GM23338 (cell line): ENCODE measurements around the gene MAD1L1. TPM values are rescaled to one million over a fixed set of nuclear protein-coding genes. Genes with fewer than 3 reads are reported as not detected.

Source experiments
- ATAC-seq: fragments of 200-7000 bp; cut with Tn5 transposase; 3 replicates; pipeline ENCODE4 v1.9.1; 2020
- DNase-seq: peaks from one replicate; pipeline ENCODE4 v3.0.0-alpha.2; 2015; ENCODE audit warnings: low spot score
- H2AFZ ChIP-seq: fragments of 200-600 bp; sonication (generic); 2 replicates; pipeline ENCODE4 v1.8.0; 2016; ENCODE audit warnings: antibody characterized with exemption, mild to moderate bottlenecking, moderate library complexity
- H3F3A ChIP-seq: fragments of 200-600 bp; sonication (generic); replicated peaks from 2 replicates; pipeline ENCODE4 v1.8.0; 2017; ENCODE audit warnings: antibody characterized with exemption, mixed run types, low read depth
- H3K27ac ChIP-seq: fragments of 200-600 bp; sonication (generic); 2 replicates; pipeline ENCODE4 v1.6.1; 2016; ENCODE audit warnings: low read depth
- H3K27me3 ChIP-seq: fragments of 200-600 bp; sonication (generic); 2 replicates; pipeline ENCODE4 v1.8.0; 2016; ENCODE audit warnings: mild to moderate bottlenecking, mixed run types, moderate library complexity; ENCODE audit not compliant: insufficient read depth
- H3K36me3 ChIP-seq: fragments of 200-600 bp; sonication (generic); 2 replicates; pipeline ENCODE4 v1.8.0; 2016; ENCODE audit warnings: mild to moderate bottlenecking; ENCODE audit not compliant: insufficient read depth
- H3K4me1 ChIP-seq: fragments of 200-600 bp; sonication (generic); 2 replicates; pipeline ENCODE4 v1.8.0; 2016; ENCODE audit warnings: mild to moderate bottlenecking, moderate library complexity; ENCODE audit not compliant: insufficient read depth
- H3K4me2 ChIP-seq: fragments of 200-600 bp; sonication (generic); 2 replicates; pipeline ENCODE4 v1.7.1; 2017; ENCODE audit warnings: mixed run types
- H3K4me3 ChIP-seq: fragments of 200-600 bp; sonication (generic); 2 replicates; pipeline ENCODE4 v1.6.1; 2016; ENCODE audit warnings: mixed run types
- H3K79me2 ChIP-seq: fragments of 200-600 bp; sonication (generic); replicated peaks from 2 replicates; pipeline ENCODE4 v1.8.0; 2017; ENCODE audit warnings: mild to moderate bottlenecking; ENCODE audit not compliant: insufficient read depth
- H3K9me2 ChIP-seq: fragments of 200-600 bp; sonication (generic); 2 replicates; pipeline ENCODE4 v1.8.0; 2017; ENCODE audit not compliant: insufficient read depth
- H4K20me1 ChIP-seq: fragments of 200-600 bp; sonication (generic); replicated peaks from 2 replicates; pipeline ENCODE4 v1.8.0; 2017; ENCODE audit warnings: mild to moderate bottlenecking; ENCODE audit not compliant: insufficient read depth
- H3K27ac Mint-ChIP-seq: 2 replicates; pipeline ENCODE4 v1.8.0; 2020; ENCODE audit warnings: inconsistent platforms, mild to moderate bottlenecking, moderate library complexity, mixed read lengths
- H3K27me3 Mint-ChIP-seq: 3 replicates; pipeline ENCODE4 v1.8.0; 2022; ENCODE audit warnings: low read depth, mild to moderate bottlenecking, moderate library complexity, mixed read lengths, inconsistent platforms; ENCODE audit not compliant: insufficient read depth, poor library complexity
- H3K36me3 Mint-ChIP-seq: 3 replicates; pipeline ENCODE4 v1.8.0; 2021; ENCODE audit warnings: low read depth, mild to moderate bottlenecking, inconsistent platforms, moderate library complexity, mixed read lengths
- H3K4me1 Mint-ChIP-seq: 3 replicates; pipeline ENCODE4 v1.8.0; 2020; ENCODE audit warnings: mild to moderate bottlenecking, inconsistent platforms, mixed read lengths
- H3K4me3 Mint-ChIP-seq: 3 replicates; pipeline ENCODE4 v1.8.0; 2021; ENCODE audit warnings: moderate library complexity, mild to moderate bottlenecking, inconsistent platforms, mixed read lengths
- H3K9me3 Mint-ChIP-seq: 3 replicates; pipeline ENCODE4 v1.8.0; 2020; ENCODE audit warnings: moderate library complexity, mild to moderate bottlenecking, inconsistent platforms, mixed read lengths
- CREB1 ChIP-seq: fragments of 250-450 bp; sonication (Bioruptor Pico); IDR thresholded peaks from 2 replicates; pipeline ENCODE4 v1.5.0; 2020; ENCODE audit warnings: low read depth, mild to moderate bottlenecking, moderate library complexity
- CTCF ChIP-seq, 2 experiments: fragments of 200-600 bp in 1 of 2; sonication (generic) in 1 of 2; conservative IDR thresholded peaks; 2 replicates each; pipeline versions ENCODE4 v1.5.1 to v1.6.1; 2016 to 2017; ENCODE audit warnings: antibody characterized with exemption in 2 of 2, low read depth in 2 of 2, mild to moderate bottlenecking in 2 of 2, moderate library complexity in 1 of 2
- NANOG ChIP-seq: IDR thresholded peaks from 2 replicates; pipeline ENCODE4 v1.6.1; 2016; ENCODE audit warnings: antibody characterized with exemption, borderline replicate concordance
- STAT1 ChIP-seq: IDR thresholded peaks from one replicate; pipeline ENCODE4 v1.6.1; 2016; ENCODE audit warnings: antibody characterized with exemption; ENCODE audit not compliant: unreplicated experiment
- ZNF114 ChIP-seq: fragments of 250-450 bp; sonication (Bioruptor Pico); IDR thresholded peaks from 2 replicates; pipeline ENCODE4 v1.5.0; 2020; ENCODE audit warnings: mild to moderate bottlenecking, moderate library complexity
- polyA plus RNA-seq: library from polyadenylated mRNA; unstranded; fragments of >200 nt; fragmentation: Nextera tagmentation; extraction: Ambion mirVana; gene quantifications from 2 replicates; pipeline ENCODE4 v1.2.1, GENCODE V29; 2016
- total RNA-seq: library from RNA; depleted of rRNA; stranded (reverse); fragments of >200 nt; shearing (Covaris generic); gene quantifications from 2 replicates; pipeline ENCODE4 v1.2.3, GENCODE V29; 2014

The MAD1L1 gene
- total and polyA plus RNA-seq, 2 experiments from 2014 or later: 40.3 to 59.3 TPM

DNA sequence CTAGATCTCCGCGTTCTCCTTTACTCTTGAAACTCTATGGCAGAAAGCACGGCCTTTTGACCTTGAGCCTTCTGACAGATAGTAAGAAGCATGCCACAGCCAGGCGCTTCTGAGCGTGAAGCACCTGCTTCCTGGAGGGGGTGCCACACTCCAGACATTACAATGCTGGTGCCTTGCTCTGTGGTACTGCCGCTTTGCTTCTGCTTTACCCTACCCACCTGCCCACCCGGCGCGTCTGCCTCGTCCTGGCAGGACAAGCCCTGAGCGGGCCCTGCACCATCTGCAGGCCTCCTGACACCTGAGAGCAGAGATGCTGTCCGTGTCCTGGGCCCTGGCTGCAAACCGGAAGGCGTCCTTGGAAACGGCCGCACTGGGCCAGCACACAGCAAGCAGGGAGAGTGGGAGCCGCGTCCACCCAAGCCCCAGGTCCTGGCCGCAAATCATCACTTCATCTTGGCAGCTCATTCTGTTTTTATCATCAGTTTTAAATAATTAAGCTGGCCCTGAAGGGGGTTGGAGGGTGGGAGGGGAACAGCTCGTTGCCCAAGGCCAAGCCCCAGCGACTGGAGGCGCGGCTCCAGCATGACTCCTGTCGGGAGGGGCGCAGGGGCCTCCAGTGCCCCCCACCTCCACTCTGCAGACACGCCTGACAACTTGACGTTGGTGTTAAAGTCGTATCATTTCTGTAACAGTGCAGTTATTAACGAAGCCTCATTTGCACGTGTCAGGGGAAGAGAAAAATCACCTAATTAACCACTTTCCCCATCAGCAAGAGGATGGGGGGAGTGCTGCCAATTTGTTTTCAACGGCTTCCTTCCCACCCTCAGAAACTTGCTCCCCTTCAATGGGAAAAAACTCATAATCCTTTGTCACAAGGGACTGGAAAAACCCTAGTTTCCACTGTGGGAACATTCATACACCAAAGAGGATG lies 132.2 kb downstream of the MAD1L1 start:
- Mint-ChIP-seq H3K27ac (no peak overlapping the region), H3K9me3 (no peaks in the 10 kb centered on the region), H3K27me3 (peaks cover 24% of the 10 kb centered on the region), H3K36me3 (peaks cover 4% of the 10 kb centered on the region; the same call in 1 of the 3 replicates), H3K4me3 (no peak overlapping the region), H3K4me1 (peaks cover 27% of the 10 kb centered on the region)
- Histone ChIP-seq H3K4me1 (no peaks in the 10 kb centered on the region), H3K27me3 (no peaks in the 10 kb centered on the region), H3F3A (0 out of 2 replicates have a peak, but pooled peaks cover 7% of the 10 kb centered on the region), H3K36me3 (no peaks in the 10 kb centered on the region), H2AFZ (no peak overlapping the region), H4K20me1 (no peaks in the 10 kb centered on the region), H3K4me3 (no peak overlapping the region), H3K4me2 (no peak overlapping the region), H3K27ac (no peak overlapping the region), H3K9me2 (no peaks in the 10 kb centered on the region), H3K79me2 (0 out of 2 replicates have a peak, but pooled peaks cover 12% of the 10 kb centered on the region)
- DNase-seq: no peak
- TF ChIP-seq CTCF (conservative IDR thresholded peaks at IDR 0.05; ENCODE audit: low read depth in 2 of 2) (peak in 1 of 2 experiments; percentile 39; a peak in 1 of 4 replicates), CREB1 (CRISPR knock-in tag) (no peak)
- no peak for ATAC-seq

GRCh38 chr7:2099048-2099957 lies 133.4 kb downstream of the MAD1L1 start:
- no peak overlapping the region for H3K4me2 ChIP-seq
- ATAC-seq: no peak
- H3K9me2 ChIP-seq: no peaks in the 10 kb centered on the region
- no peaks in the 10 kb centered on the region for H3K4me1 ChIP-seq
- DNase-seq: no peak
- Mint-ChIP-seq H3K36me3 (peaks cover 11% of the 10 kb centered on the region; the same call in 2 of the 3 replicates), H3K4me1 (peaks cover 16% of the 10 kb centered on the region), H3K27ac (peak overlapping the region; percentile 48), H3K9me3 (no peaks in the 10 kb centered on the region), H3K4me3 (no peak overlapping the region), H3K27me3 (peaks cover 20% of the 10 kb centered on the region)
- no peaks in the 10 kb centered on the region for H3K36me3 ChIP-seq
- no peaks in the 10 kb centered on the region for H4K20me1 ChIP-seq
- H3K4me3 ChIP-seq: no peak overlapping the region
- H3K79me2 ChIP-seq: 0 out of 2 replicates have a peak, but pooled peaks cover 12% of the 10 kb centered on the region
- no peak for TF ChIP-seq ZNF114 (CRISPR knock-in tag)
- TF ChIP-seq STAT1: no peak
- no peak for TF ChIP-seq NANOG
- TF ChIP-seq CREB1 (CRISPR knock-in tag): no peak
- H3K27ac ChIP-seq: no peak overlapping the region
- H3F3A ChIP-seq: 0 out of 2 replicates have a peak, but pooled peaks cover 2% of the 10 kb centered on the region
- no peaks in the 10 kb centered on the region for H3K27me3 ChIP-seq
- H2AFZ ChIP-seq: no peak overlapping the region
